SU-DHL-6 (cell line): Measurements from ENCODE around the gene UROC1.

Experiments used
- EZH2phosphoT487 ChIP-seq: fragments of 200-600 bp; sonication (generic), shearing (Covaris generic); conservative IDR thresholded peaks from 2 replicates; pipeline ENCODE4 v1.6.1; 2018; ENCODE audit warnings: mild to moderate bottlenecking, antibody characterized with exemption, low read length, moderate library complexity, mixed read lengths
- TF ChIP-seq, protein P1 (sequence below): fragments of 200-600 bp; sonication (generic); IDR thresholded peaks from one replicate; pipeline ENCODE4 v1.5.1; 2017; ENCODE audit warnings: antibody characterized with exemption, mild to moderate bottlenecking, low read length, moderate library complexity; ENCODE audit not compliant: insufficient read depth, poor library complexity, severe bottlenecking

- TF ChIP-seq, protein P1, sequence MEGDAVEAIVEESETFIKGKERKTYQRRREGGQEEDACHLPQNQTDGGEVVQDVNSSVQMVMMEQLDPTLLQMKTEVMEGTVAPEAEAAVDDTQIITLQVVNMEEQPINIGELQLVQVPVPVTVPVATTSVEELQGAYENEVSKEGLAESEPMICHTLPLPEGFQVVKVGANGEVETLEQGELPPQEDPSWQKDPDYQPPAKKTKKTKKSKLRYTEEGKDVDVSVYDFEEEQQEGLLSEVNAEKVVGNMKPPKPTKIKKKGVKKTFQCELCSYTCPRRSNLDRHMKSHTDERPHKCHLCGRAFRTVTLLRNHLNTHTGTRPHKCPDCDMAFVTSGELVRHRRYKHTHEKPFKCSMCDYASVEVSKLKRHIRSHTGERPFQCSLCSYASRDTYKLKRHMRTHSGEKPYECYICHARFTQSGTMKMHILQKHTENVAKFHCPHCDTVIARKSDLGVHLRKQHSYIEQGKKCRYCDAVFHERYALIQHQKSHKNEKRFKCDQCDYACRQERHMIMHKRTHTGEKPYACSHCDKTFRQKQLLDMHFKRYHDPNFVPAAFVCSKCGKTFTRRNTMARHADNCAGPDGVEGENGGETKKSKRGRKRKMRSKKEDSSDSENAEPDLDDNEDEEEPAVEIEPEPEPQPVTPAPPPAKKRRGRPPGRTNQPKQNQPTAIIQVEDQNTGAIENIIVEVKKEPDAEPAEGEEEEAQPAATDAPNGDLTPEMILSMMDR: no peak
- TF ChIP-seq EZH2phosphoT487: no peak
These were observed 6.3 kb upstream of the UROC1 start, which contains the start of gene CHST13 for GRCh38 chr3:126523745-126524428.
